ENCODE data around the gene RNF31.
"Not testable (repeated sequence)": the region's sequence is repeated elsewhere in the genome, so short reads cannot be mapped to it uniquely, and the experiment has no call there.

RNF31 gene

DNA sequence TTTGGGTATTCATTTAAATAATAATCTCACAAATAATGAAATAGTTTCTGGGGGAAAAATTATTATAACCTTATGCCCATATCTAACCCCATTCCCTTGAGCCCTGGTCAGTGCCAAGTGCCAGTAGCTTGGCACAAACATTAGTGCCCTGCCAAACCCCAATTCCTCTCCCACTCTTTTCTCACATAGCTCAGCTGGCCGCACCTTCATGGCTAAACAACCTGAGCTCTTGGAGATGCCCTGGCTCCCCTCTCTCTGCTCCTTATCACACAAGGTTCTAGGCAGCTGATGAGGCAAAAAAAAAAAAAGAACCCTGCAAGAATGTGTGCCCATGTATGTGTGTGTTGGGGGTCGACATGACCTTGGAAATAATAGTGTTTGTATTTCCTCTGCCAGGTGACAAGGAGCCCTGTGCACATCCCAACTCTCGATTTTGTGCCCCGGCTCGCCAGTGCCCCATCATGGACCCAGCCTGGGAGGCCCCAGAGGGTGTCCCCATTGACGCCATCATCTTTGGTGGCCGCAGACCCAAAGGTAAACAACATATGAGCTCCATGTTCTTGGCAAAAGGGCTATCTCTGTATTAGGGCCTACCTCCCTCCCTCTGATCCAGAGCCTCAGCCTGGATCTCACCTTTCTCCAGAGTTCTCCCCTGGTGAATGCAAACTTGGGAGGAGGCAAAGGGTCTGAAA is 44.8 kb upstream of the RNF31 start:
- TF ChIP-seq CTCF (conservative IDR thresholded peaks at IDR 0.05; ENCODE audit: low read depth, low read length): no peak
- no peak overlapping the region for H3K4me3 ChIP-seq (ENCODE audit: low read depth, low read length)
- no peak for DNase-seq (ENCODE audit: low read depth)

- TF ChIP-seq CTCF (conservative IDR thresholded peaks at IDR 0.05; ENCODE audit: low read depth, low read length): no peak
- H3K4me3 ChIP-seq (ENCODE audit: low read depth, low read length): no peak overlapping the region
- DNase-seq (ENCODE audit: low read depth): no peak
Measured at GRCh38 chr14:24103451-24103850, 43.8 kb upstream of the RNF31 start.

DNA sequence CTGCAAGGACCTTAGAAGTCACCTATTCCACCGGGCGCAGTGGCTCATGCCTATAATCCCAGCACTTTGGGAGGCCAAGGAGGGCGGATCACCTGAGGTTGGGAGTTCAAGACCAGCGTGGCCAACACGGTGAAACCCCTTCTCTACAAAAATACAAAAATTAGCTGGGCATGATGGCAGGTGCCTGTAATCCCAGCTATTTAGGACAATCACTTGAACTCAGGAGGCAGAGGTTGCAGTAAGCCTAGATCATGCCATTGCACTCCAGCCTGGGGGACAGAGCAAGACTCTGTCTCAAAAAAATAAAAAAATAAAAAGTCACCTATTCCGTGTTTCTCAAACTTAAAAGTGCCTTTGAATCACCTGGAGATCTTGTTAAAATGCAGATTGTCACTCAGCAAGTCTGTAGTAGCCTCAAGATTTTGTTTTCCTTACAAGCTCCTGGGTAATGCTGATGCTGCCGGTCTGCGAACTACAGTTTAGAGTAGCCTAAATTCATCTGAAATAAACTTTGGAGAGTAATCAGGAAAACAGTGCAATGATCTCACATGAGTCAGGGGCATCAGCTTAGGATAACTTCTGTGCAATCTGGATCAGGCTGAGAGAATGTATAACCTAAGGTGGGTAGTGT is 41.6 kb upstream of the RNF31 start:
- not testable (repeated sequence) for DNase-seq (ENCODE audit: low read depth); H3K4me3 ChIP-seq (ENCODE audit: low read depth, low read length)

DNA sequence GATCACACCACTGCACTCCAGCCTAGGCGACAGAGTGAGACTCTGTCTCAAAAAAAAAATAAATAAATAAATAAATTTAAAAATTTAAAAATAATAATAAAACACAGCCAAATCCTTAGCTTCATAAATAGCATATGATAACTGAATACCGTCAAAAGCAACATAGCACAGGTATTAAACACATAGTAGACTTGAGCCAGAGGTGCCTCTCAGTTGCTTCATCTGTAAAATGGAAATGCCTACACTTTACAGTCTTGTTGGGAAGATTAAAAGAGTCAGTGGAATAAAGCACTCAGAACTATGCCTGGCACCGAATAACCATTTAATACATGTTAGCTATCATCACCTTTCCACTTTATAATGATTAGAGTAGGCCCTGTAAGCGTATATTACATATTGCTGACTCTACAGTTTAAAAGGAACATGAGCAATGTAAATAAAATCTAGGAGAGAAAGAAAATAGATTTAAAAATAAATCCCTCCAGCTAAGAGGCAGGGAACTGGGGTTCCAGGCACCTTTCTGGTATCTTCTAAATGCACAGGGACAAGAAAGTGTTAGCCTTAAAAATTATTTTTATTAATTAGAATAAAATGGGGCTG is 40.5 kb upstream of the RNF31 start:
- TF ChIP-seq CTCF (conservative IDR thresholded peaks at IDR 0.05; ENCODE audit: low read depth, low read length): no peak
- no peak overlapping the region for H3K4me3 ChIP-seq (ENCODE audit: low read depth, low read length)
- no peak for DNase-seq (ENCODE audit: low read depth)

GRCh38 chr14:24108336-24108874 is 38.9 kb upstream of the RNF31 start:
- H3K4me3 ChIP-seq (ENCODE audit: low read depth, low read length): no peak overlapping the region

GRCh38 chr14:24110060-24110459 is 37.2 kb upstream of the RNF31 start:
- DNase-seq (ENCODE audit: low read depth): no peak
- no peak overlapping the region for H3K4me3 ChIP-seq (ENCODE audit: low read depth, low read length)
- TF ChIP-seq CTCF (conservative IDR thresholded peaks at IDR 0.05; ENCODE audit: low read depth, low read length): no peak

More at GRCh38 chr14:24108336-24108874, 38.9 kb upstream of the RNF31 start:
- no peak for TF ChIP-seq CTCF (conservative IDR thresholded peaks at IDR 0.05; ENCODE audit: low read depth, low read length)
- no peak for DNase-seq (ENCODE audit: low read depth)

DNA sequence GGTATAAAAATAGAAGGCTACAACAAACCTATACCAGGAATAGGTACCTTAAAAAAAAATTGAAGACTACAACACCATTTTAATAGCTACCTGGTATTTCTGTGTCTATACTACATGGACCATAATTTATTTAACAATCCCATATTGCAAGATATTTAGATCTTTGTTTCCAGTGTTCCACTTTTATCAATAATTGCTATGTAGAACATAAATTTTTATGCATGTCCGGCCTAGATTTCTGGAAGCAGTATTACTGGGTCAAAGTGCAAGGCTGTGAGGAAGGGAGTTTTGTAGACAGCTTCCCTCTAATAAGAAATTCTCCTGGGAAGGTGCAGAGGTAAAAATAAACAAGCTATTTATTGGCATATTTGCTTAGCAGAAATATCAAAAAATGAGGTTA is 36.8 kb upstream of the RNF31 start:
- TF ChIP-seq CTCF (conservative IDR thresholded peaks at IDR 0.05; ENCODE audit: low read depth, low read length): no peak
- no peak for DNase-seq (ENCODE audit: low read depth)

More for the DNA sequence above, 36.8 kb upstream of the RNF31 start:
- no peak overlapping the region for H3K4me3 ChIP-seq (ENCODE audit: low read depth, low read length)

Measured in choroid plexus epithelial cell (primary cell).